ENCODE results near the gene FAM227B.

- TF ChIP-seq FOXM1 (IDR thresholded peaks at IDR 0.05; ENCODE audit: borderline replicate concordance) (no peak), SP1 (IDR thresholded peaks at IDR 0.05) (no peak), ZNF384 (IDR thresholded peaks at IDR 0.05) (no peak), SUZ12 (IDR thresholded peaks at IDR 0.05) (no peak), ELF4 (IDR thresholded peaks at IDR 0.05) (no peak), BHLHE40 (IDR thresholded peaks at IDR 0.05; ENCODE audit: borderline replicate concordance) (no peak), TARDBP (IDR thresholded peaks at IDR 0.05) (no peak), FOXK2 (IDR thresholded peaks at IDR 0.05) (no peak), L3MBTL2 (conservative IDR thresholded peaks at IDR 0.05) (no peak), LEF1 (IDR thresholded peaks at IDR 0.05; ENCODE audit: borderline replicate concordance) (no peak)
Observed at GRCh38 chr15:49309889-49310288, 310.7 kb downstream of the FAM227B start.
